Cardiac fibroblast (primary cell): ENCODE measurements around the gene CBX1.
"Not testable (repeated sequence)": the region's sequence is repeated elsewhere in the genome, so short reads cannot be mapped to it uniquely, and the experiment has no call there.

Experiments used
- DNase-seq, 2 donors: peaks; one replicate each; pipeline versions ENCODE4 v3.0.0 to v3.0.0-alpha.2; 2010; ENCODE audit warnings: low read depth in 2 of 2
- H3K4me3 ChIP-seq, 2 donors: replicated peaks in 1 of 2; 1 replicate in 1 of 2; 2 replicates in 1 of 2; pipeline ENCODE4 v1.5.1; 2011; ENCODE audit warnings: low read depth in 2 of 2, low read length in 2 of 2, mild to moderate bottlenecking in 2 of 2, moderate library complexity in 1 of 2
- TF ChIP-seq, protein P1 (sequence below): IDR thresholded peaks from one replicate; pipeline ENCODE4 v1.5.1; 2011; ENCODE audit warnings: low read depth, mild to moderate bottlenecking, low read length, inconsistent platforms

The CBX1 gene

DNA sequence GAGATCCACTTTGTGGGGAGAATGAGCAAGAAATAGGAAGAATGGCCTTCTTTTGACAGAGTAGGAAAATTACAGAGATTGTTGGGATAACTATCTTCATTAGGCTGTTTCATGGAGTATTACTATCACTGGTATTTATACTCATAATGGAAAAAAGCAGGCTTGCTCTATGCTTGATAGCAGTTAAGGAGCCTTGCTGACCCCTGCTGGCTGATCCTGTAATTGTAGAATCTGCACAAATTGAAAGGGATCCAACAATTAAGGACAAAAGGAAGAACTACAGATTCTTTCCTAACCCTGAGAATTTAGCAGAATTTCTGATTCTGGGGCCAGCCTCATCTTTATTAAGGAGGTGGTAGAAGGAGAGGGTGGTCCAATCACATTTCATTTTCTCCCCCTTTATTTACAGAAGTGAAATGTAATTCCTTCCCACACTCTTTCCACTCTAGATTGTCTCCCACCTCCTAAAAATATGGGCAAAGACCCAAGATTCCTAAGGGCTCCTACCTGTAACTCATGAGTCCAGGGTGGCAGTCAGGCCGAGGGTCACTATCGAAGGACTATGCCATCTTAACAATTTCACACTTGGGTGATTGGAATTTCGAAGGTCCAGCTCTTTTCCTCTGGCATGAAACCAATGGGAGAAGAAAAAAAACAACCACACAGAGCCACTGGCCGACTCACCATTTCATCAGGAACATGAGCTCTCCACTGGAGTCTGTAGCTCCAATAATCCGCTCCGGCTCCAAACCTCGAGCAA, 26.8 kb downstream of the CBX1 start:
- no peak overlapping the region for H3K4me3 ChIP-seq
- peak; percentile 88 for DNase-seq
- TF ChIP-seq, protein P1, sequence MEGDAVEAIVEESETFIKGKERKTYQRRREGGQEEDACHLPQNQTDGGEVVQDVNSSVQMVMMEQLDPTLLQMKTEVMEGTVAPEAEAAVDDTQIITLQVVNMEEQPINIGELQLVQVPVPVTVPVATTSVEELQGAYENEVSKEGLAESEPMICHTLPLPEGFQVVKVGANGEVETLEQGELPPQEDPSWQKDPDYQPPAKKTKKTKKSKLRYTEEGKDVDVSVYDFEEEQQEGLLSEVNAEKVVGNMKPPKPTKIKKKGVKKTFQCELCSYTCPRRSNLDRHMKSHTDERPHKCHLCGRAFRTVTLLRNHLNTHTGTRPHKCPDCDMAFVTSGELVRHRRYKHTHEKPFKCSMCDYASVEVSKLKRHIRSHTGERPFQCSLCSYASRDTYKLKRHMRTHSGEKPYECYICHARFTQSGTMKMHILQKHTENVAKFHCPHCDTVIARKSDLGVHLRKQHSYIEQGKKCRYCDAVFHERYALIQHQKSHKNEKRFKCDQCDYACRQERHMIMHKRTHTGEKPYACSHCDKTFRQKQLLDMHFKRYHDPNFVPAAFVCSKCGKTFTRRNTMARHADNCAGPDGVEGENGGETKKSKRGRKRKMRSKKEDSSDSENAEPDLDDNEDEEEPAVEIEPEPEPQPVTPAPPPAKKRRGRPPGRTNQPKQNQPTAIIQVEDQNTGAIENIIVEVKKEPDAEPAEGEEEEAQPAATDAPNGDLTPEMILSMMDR = peak; percentile 84

DNA sequence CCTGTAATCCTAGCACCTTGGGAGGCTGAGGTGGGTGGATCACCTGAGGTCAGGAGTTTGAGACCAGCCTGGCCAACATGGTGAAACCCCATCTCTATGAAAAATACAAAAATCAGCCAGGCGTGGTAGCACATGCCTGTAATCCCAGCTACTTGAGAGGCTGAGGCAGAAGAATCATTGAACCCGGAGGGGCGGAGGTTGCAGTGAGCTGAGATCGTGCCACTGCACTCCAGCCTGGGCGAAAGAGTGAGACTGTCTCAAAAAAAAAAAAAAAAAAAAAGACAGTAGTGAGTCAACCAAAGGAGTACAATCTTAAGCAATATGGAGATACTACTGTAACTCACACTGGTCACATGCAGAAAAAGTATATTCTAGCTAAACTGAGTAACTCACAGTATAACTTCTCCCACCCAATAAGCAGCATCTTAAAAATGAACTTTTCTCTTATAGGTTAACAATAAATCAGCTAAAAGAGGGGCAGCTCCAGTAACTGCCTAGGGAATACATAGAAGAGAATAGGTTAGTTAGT, 27.6 kb downstream of the CBX1 start:
- DNase-seq = peak in 1 of 2 donors; percentile 51
- not testable (repeated sequence) for H3K4me3 ChIP-seq

DNA sequence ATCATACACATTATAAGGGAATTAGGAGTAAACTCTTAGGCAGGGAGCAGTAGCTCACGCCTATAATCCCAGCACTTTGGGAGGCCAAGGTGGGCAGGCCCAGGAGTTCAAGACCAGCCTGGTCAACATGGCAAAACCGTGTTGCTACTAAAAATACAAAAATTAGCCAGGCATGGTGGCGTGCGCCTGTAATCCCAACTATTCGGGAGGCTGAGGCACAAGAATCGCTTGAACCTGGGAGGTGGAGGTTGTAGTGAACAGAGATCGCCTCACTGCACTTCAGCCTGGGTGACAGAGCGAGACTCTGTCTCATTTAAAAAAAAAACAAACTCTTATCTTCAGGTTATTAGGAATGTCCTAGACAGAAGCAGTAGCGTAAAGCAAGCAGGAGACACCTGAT, 28.5 kb downstream of the CBX1 start:
- H3K4me3 ChIP-seq, DNase-seq: not testable (repeated sequence)

DNA sequence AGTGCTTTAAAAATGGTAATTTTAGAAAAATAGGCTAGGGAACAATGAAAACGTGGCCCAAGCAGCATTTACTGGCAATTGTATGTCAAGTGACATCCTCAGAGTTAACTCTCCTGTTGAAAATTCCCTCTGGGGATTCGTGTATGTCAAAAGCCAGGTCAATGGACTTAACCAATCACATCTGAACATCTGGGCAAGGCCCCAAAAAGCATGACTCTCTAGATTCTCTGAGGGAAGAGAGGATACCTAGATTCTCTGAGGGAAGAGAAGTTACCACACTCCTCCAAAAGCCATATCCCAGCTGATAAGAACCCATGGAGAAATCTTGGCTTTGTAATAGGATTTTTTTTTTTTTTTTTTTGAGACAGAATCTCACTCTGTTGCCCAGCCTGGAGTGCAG, 29.6 kb downstream of the CBX1 start:
- TF ChIP-seq, protein P1 = no peak
- H3K4me3 ChIP-seq = no peak overlapping the region
- DNase-seq = peak in 1 of 2 donors; percentile 38

DNA sequence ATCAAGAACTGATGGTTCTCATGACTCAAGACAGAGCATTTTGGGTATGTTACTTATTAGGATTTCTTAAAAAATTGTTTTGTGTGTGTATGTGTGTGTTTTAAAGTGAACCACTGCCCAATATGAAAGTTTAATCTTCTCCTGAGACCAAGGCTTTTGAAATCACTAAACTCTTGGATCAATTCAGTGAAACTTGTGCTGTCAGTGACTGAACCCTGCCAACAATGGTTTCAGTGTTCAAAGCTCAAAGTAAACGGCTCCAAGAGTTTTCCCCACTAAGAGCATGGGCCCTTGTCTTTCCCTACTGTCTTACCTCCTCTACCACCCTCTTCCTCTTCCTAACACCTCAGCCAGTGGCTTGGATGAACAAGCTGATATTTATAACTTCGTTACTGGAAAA, 31.1 kb downstream of the CBX1 start:
- H3K4me3 ChIP-seq = no peak overlapping the region
- DNase-seq = no peak
- TF ChIP-seq, protein P1 = no peak

DNA sequence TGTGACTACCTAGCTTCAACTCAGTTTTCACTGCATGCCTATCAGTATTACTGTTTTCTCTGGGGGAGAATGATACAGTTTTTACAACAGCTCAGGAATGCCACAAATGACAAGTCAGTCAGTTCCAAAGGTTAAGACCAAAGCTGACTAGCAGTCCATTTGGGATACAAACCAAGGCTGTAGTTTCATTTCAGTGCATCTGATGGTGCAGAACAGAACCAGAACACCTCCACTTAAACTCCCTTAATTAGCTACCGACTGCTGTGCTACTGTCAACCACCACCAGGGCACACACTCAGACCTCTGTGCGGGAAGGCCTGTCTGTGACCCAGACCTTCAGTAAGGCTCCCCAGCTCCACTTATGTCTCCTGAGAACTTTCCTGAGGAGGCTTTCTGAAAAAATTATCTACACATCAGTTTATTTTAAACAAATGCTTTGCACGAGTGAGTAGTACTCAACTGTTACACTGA, 32.8 kb downstream of the CBX1 start:
- DNase-seq = peak in 1 of 2 donors; percentile 77
- TF ChIP-seq, protein P1 = peak; percentile 53
- H3K4me3 ChIP-seq = no peak overlapping the region

DNA sequence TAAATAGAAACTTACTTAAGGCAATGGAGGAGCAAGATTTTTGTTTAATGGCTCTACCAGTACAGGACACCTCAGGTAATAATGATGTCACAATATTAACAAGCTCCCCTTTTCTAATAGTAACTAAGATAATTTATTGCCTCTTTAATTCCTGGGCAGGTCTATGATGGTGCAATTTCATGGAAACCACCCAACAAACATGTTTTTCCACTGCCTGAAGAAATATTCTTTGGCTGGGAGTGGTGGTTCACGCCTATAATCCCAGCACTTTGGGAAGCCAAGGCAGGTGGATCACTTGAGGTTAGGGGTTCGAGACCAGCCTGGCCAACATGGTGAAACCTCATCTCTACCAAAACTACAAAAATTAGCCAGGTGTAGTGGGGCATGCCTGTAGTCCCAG, 33.5 kb downstream of the CBX1 start:
- H3K4me3 ChIP-seq, DNase-seq: not testable (repeated sequence)

GRCh38 chr17:48067245-48067644, 34.0 kb downstream of the CBX1 start:
- no peak overlapping the region for H3K4me3 ChIP-seq
- DNase-seq = no peak
- TF ChIP-seq, protein P1 = no peak
